ENCODE data around the gene PPP1R15B. TPM values are rescaled to one million over a fixed set of nuclear protein-coding genes. Genes with fewer than 3 reads are reported as not detected.

Gene PPP1R15B
- total RNA-seq, 1 experiment from 2014 or later = 69.3 TPM

- ATAC-seq (no peak), DNase-seq (ENCODE audit: low read depth, low spot score) (no peak)
- H3K27me3 ChIP-seq (ENCODE audit: insufficient read depth, low read length) = no peaks in the 10 kb centered on the region
- TF ChIP-seq SIN3A (IDR thresholded peaks at IDR 0.05; ENCODE audit: low read depth) = no peak
- TF ChIP-seq CTCF (IDR thresholded peaks at IDR 0.05 in 2 of 3, conservative IDR thresholded peaks at IDR 0.05 in 1 of 3; ENCODE audit: borderline replicate concordance in 1 of 3, insufficient read depth in 1 of 3, low read depth in 2 of 3, low read length in 2 of 3) = no peak
- TF ChIP-seq TCF7L2 (IDR thresholded peaks at IDR 0.05; ENCODE audit: borderline replicate concordance, extremely low read depth, insufficient read depth, insufficient read length) = no peak
- no peak for TF ChIP-seq CEBPB (IDR thresholded peaks at IDR 0.05; ENCODE audit: low read depth)
- no peak for TF ChIP-seq CBX3 (IDR thresholded peaks at IDR 0.05; ENCODE audit: low read depth)
- TF ChIP-seq JUND (IDR thresholded peaks at IDR 0.05) = no peak
- TF ChIP-seq REST (IDR thresholded peaks at IDR 0.05; ENCODE audit: low read depth) = no peak
- TF ChIP-seq FOSL1 (IDR thresholded peaks at IDR 0.05; ENCODE audit: low read depth) = no peak
- no peak for TF ChIP-seq YY1 (IDR thresholded peaks at IDR 0.05; ENCODE audit: extremely low read depth, insufficient replicate concordance, low read depth, low read length)
- TF ChIP-seq EZH2phosphoT487 (IDR thresholded peaks at IDR 0.05; ENCODE audit: borderline replicate concordance) = no peak
- no peak for TF ChIP-seq POLR2A (IDR thresholded peaks at IDR 0.05; ENCODE audit: borderline replicate concordance, extremely low read depth, insufficient read depth, insufficient read length)
- TF ChIP-seq ZNF274 (IDR thresholded peaks at IDR 0.05; ENCODE audit: low read depth, low read length) = no peak
- no peak for TF ChIP-seq RAD21 (IDR thresholded peaks at IDR 0.05; ENCODE audit: low read depth)
- no peak for TF ChIP-seq ELF1 (IDR thresholded peaks at IDR 0.05; ENCODE audit: borderline replicate concordance, low read depth)
- no peak for TF ChIP-seq EZH2 (IDR thresholded peaks at IDR 0.05)
- no peak for TF ChIP-seq POLR2AphosphoS5 (IDR thresholded peaks at IDR 0.05; ENCODE audit: low read depth, low read length)
- no peaks in the 10 kb centered on the region for H3K9me2 ChIP-seq (ENCODE audit: insufficient read depth)
- no peak overlapping the region for H3K27ac ChIP-seq (ENCODE audit: low read depth, low read length)
- CTCF ChIA-PET = interaction anchor here (0.6 kb wide), 1 partner anchor 100 kb away, joined by 3 read pairs; no protein-coding TSS in a partner anchor
- POLR2A ChIA-PET = interaction anchor here (0.6 kb wide), 1 partner anchor 9 kb away, joined by 3 read pairs; no protein-coding TSS in a partner anchor
- intact Hi-C loops (cut with micrococcal nuclease) = no loop called here
- BruUV-seq (replicated peaks) = no TSS peak
- no peaks in the 10 kb centered on the region for H4K20me1 ChIP-seq (ENCODE audit: insufficient read depth)
- H3K36me3 ChIP-seq (ENCODE audit: control insufficient read depth in 1 of 2, insufficient read depth in 2 of 2, low read length in 2 of 2) = no peaks in the 10 kb centered on the region
- no peak overlapping the region for H3K9ac ChIP-seq (ENCODE audit: low read length)
- H3K4me2 ChIP-seq (ENCODE audit: low read length) = no peak overlapping the region
- RAD21 ChIA-PET (ENCODE audit: low non-redundant PET in 1 of 2, low total read pairs in 2 of 2, uncharacterized antibody in 2 of 2, unreplicated experiment in 2 of 2) = no interaction called here
- H3K4me3 ChIP-seq (replicated peaks in 1 of 2; ENCODE audit: low read depth in 1 of 2, low read length in 2 of 2) = no peak overlapping the region
- peaks cover 12% of the 10 kb centered on the region for H3K79me2 ChIP-seq (ENCODE audit: insufficient read depth, low read length)
- peaks cover 29 to 54% of the 10 kb centered on the region in 2 experiments for H3K4me1 ChIP-seq (ENCODE audit: control insufficient read depth in 1 of 2, insufficient read depth in 2 of 2, low read length in 2 of 2)
- H2AFZ ChIP-seq (ENCODE audit: low read depth, low read length, poor library complexity, severe bottlenecking) = no peak overlapping the region
- no peaks in the 10 kb centered on the region for H3K9me3 ChIP-seq (ENCODE audit: control insufficient read depth in 1 of 2, insufficient read depth in 1 of 2, low read depth in 1 of 2, low read length in 2 of 2)
Observed at GRCh38 chr1:204415351-204415750, 3.7 kb upstream of the PPP1R15B start.

Measured in HCT116 (cell line).